Activated naive CD8-positive, alpha-beta T cell (primary cell): Measurements from ENCODE around the gene TRAK1.
A peak's percentile ranks its signal among the peaks of the same experiment; 100 is the strongest.
"Not testable (repeated sequence)": the region's sequence is repeated elsewhere in the genome, so short reads cannot be mapped to it uniquely, and the experiment has no call there.

Source experiments
- H3K27ac Mint-ChIP-seq: one replicate; pipeline ENCODE4 v1.8.0; 2021; ENCODE audit warnings: mixed read lengths
- H3K27me3 Mint-ChIP-seq: one replicate; pipeline ENCODE4 v1.8.0; 2021; ENCODE audit warnings: mixed read lengths
- H3K36me3 Mint-ChIP-seq: one replicate; pipeline ENCODE4 v1.8.0; 2021; ENCODE audit warnings: mixed read lengths
- H3K4me1 Mint-ChIP-seq: one replicate; pipeline ENCODE4 v1.8.0; 2021; ENCODE audit warnings: low read depth, mixed read lengths
- H3K4me3 Mint-ChIP-seq: one replicate; pipeline ENCODE4 v1.8.0; 2021; ENCODE audit warnings: mild to moderate bottlenecking, mixed read lengths
- H3K9me3 Mint-ChIP-seq: one replicate; pipeline ENCODE4 v1.8.0; 2021; ENCODE audit warnings: low read depth, mixed read lengths

Gene TRAK1

GRCh38 chr3:42090973-42091731 is at the start of gene TRAK1:
TSS of gene TRAK1 (plus strand) at chr3:42091357. CDS start at chr3:42091470, 113 bp downstream.
- no peaks in the 10 kb centered on the region for H3K27me3 Mint-ChIP-seq
- H3K27ac Mint-ChIP-seq, result peak within 1 kb of the TSS; percentile 58
- no peak within 1 kb of the TSS for H3K4me3 Mint-ChIP-seq
- peaks cover 22% of the 10 kb centered on the region for H3K36me3 Mint-ChIP-seq
- no peaks in the 10 kb centered on the region for H3K9me3 Mint-ChIP-seq
- peaks cover 38% of the 10 kb centered on the region for H3K4me1 Mint-ChIP-seq

- no peaks in the 10 kb centered on the region for H3K36me3 Mint-ChIP-seq
- H3K9me3 Mint-ChIP-seq, result no peaks in the 10 kb centered on the region
- no peaks in the 10 kb centered on the region for H3K27me3 Mint-ChIP-seq
- H3K4me3 Mint-ChIP-seq, result no peak overlapping the region
- peaks cover 27% of the 10 kb centered on the region for H3K4me1 Mint-ChIP-seq
- no peak overlapping the region for H3K27ac Mint-ChIP-seq
Measured at GRCh38 chr3:42042747-42043098, 48.4 kb upstream of the TRAK1 start.

GRCh38 chr3:42043099-42043813 is 47.9 kb upstream of the TRAK1 start:
- no peaks in the 10 kb centered on the region for H3K27me3 Mint-ChIP-seq
- H3K4me3 Mint-ChIP-seq, result no peak overlapping the region
- H3K36me3 Mint-ChIP-seq, result no peaks in the 10 kb centered on the region
- H3K4me1 Mint-ChIP-seq, result peaks cover 33% of the 10 kb centered on the region
- H3K27ac Mint-ChIP-seq, result no peak overlapping the region
- no peaks in the 10 kb centered on the region for H3K9me3 Mint-ChIP-seq

- H3K4me3 Mint-ChIP-seq, result no peak overlapping the region
- no peaks in the 10 kb centered on the region for H3K27me3 Mint-ChIP-seq
- H3K36me3 Mint-ChIP-seq, result no peaks in the 10 kb centered on the region
- H3K4me1 Mint-ChIP-seq, result peaks cover 39% of the 10 kb centered on the region
- H3K27ac Mint-ChIP-seq, result no peak overlapping the region
- H3K9me3 Mint-ChIP-seq, result no peaks in the 10 kb centered on the region
Measured at GRCh38 chr3:42045708-42046243, 45.4 kb upstream of the TRAK1 start.

GRCh38 chr3:42048526-42048925 is 42.6 kb upstream of the TRAK1 start:
- H3K27ac Mint-ChIP-seq, H3K9me3 Mint-ChIP-seq: not testable (repeated sequence)
- H3K4me1 Mint-ChIP-seq, result peaks cover 33% of the 10 kb centered on the region

GRCh38 chr3:42050126-42050525 is 41.0 kb upstream of the TRAK1 start:
- H3K4me1 Mint-ChIP-seq, result peaks cover 28% of the 10 kb centered on the region
- no peak overlapping the region for H3K4me3 Mint-ChIP-seq
- no peaks in the 10 kb centered on the region for H3K27me3 Mint-ChIP-seq
- H3K36me3 Mint-ChIP-seq, result peaks cover 3% of the 10 kb centered on the region
- H3K27ac Mint-ChIP-seq, result no peak overlapping the region
- no peaks in the 10 kb centered on the region for H3K9me3 Mint-ChIP-seq

More at GRCh38 chr3:42048526-42048925, 42.6 kb upstream of the TRAK1 start:
- not testable (repeated sequence) for H3K27me3 Mint-ChIP-seq, H3K36me3 Mint-ChIP-seq, H3K4me3 Mint-ChIP-seq

- no peak overlapping the region for H3K27ac Mint-ChIP-seq
- peaks cover 3% of the 10 kb centered on the region for H3K36me3 Mint-ChIP-seq
- no peaks in the 10 kb centered on the region for H3K27me3 Mint-ChIP-seq
- H3K4me3 Mint-ChIP-seq, result no peak overlapping the region
- H3K9me3 Mint-ChIP-seq, result no peaks in the 10 kb centered on the region
- H3K4me1 Mint-ChIP-seq, result peaks cover 21% of the 10 kb centered on the region
Measured at GRCh38 chr3:42051384-42052131, 39.6 kb upstream of the TRAK1 start.

- Mint-ChIP-seq H3K4me1 (peaks cover 21% of the 10 kb centered on the region), H3K4me3 (no peak overlapping the region), H3K36me3 (peaks cover 3% of the 10 kb centered on the region), H3K9me3 (no peaks in the 10 kb centered on the region), H3K27ac (no peak overlapping the region), H3K27me3 (no peaks in the 10 kb centered on the region)
Measured at GRCh38 chr3:42052132-42052483, 39.0 kb upstream of the TRAK1 start.

GRCh38 chr3:42052484-42053351 is 38.4 kb upstream of the TRAK1 start:
- Mint-ChIP-seq H3K27ac (no peak overlapping the region), H3K27me3 (no peaks in the 10 kb centered on the region), H3K36me3 (peaks cover 3% of the 10 kb centered on the region), H3K4me3 (no peak overlapping the region), H3K9me3 (no peaks in the 10 kb centered on the region), H3K4me1 (peaks cover 17% of the 10 kb centered on the region)

GRCh38 chr3:42053476-42053875 is 37.7 kb upstream of the TRAK1 start:
- Mint-ChIP-seq H3K27ac (no peak overlapping the region), H3K36me3 (peaks cover 3% of the 10 kb centered on the region), H3K9me3 (no peaks in the 10 kb centered on the region), H3K4me3 (no peak overlapping the region), H3K4me1 (peaks cover 9% of the 10 kb centered on the region), H3K27me3 (no peaks in the 10 kb centered on the region)

- H3K27me3 Mint-ChIP-seq, result no peaks in the 10 kb centered on the region
- H3K4me1 Mint-ChIP-seq, result peaks cover 10% of the 10 kb centered on the region
- no peak overlapping the region for H3K4me3 Mint-ChIP-seq
- no peaks in the 10 kb centered on the region for H3K9me3 Mint-ChIP-seq
- H3K27ac Mint-ChIP-seq, result no peak overlapping the region
- peaks cover 3% of the 10 kb centered on the region for H3K36me3 Mint-ChIP-seq
Measured at GRCh38 chr3:42055291-42055690, 35.9 kb upstream of the TRAK1 start.

GRCh38 chr3:42056840-42057239 is 34.3 kb upstream of the TRAK1 start:
- Mint-ChIP-seq H3K27ac (no peak overlapping the region), H3K4me3 (no peak overlapping the region), H3K4me1 (peaks cover 8% of the 10 kb centered on the region), H3K9me3 (no peaks in the 10 kb centered on the region), H3K27me3 (no peaks in the 10 kb centered on the region), H3K36me3 (peaks cover 6% of the 10 kb centered on the region)

GRCh38 chr3:42057561-42058211 is 33.5 kb upstream of the TRAK1 start:
- Mint-ChIP-seq H3K27ac (no peak overlapping the region), H3K36me3 (peaks cover 6% of the 10 kb centered on the region), H3K4me3 (no peak overlapping the region), H3K27me3 (no peaks in the 10 kb centered on the region), H3K4me1 (peaks cover 8% of the 10 kb centered on the region), H3K9me3 (no peaks in the 10 kb centered on the region)
